Measurements from ENCODE around the gene TBC1D16.
"Not testable (repeated sequence)": the region's sequence is repeated elsewhere in the genome, so short reads cannot be mapped to it uniquely, and the experiment has no call there.

TBC1D16 gene

DNA sequence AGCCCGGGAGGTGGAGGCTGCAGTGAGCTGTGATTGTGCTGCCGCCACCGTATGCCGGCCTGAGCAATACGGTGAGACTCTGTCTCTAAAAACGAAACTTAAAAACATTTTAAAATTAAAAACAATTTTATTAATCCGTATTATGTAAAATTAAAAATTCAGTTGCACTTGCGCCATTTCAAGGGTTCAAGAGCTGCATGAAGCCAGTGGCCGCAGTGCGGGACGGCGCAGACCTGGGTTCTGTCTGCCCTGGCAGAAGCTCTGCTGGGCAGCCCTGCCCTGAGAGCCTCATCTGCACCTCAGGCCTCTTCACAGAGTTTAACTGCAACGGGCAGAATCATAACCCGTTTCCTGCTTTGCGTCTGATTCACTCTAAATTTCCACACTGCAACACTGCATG is 31.7 kb downstream of the TBC1D16 start:
- no peak for DNase-seq (ENCODE audit: low read depth)

GRCh38 chr17:80002690-80003490 is 32.8 kb downstream of the TBC1D16 start:
- no peak for DNase-seq (ENCODE audit: low read depth)

- no peak for DNase-seq (ENCODE audit: low read depth)
These were observed 33.5 kb downstream of the TBC1D16 start for GRCh38 chr17:80002070-80002641.

- DNase-seq (ENCODE audit: low read depth) = no peak
These were observed 34.5 kb downstream of the TBC1D16 start for GRCh38 chr17:80000981-80001775.

DNA sequence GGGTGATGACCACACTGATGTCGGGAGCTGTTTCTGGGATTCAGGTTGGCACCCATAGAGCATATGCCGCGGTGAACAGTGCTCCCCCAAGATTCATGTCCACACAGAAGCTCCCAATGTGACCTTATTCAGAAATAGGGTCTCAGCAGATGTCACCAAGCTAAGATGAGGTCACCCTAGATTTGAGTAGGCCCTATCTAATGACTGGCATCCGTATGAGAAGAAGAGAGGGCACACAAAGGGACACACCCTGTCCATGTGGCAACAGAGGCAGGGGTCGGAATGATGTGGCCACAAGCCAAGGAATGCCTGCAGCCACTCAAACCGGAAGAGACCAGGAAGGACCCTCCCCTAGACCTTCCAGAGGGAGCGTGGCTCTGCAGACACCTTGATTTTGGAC is 35.5 kb downstream of the TBC1D16 start:
- DNase-seq (ENCODE audit: low read depth) = no peak

DNA sequence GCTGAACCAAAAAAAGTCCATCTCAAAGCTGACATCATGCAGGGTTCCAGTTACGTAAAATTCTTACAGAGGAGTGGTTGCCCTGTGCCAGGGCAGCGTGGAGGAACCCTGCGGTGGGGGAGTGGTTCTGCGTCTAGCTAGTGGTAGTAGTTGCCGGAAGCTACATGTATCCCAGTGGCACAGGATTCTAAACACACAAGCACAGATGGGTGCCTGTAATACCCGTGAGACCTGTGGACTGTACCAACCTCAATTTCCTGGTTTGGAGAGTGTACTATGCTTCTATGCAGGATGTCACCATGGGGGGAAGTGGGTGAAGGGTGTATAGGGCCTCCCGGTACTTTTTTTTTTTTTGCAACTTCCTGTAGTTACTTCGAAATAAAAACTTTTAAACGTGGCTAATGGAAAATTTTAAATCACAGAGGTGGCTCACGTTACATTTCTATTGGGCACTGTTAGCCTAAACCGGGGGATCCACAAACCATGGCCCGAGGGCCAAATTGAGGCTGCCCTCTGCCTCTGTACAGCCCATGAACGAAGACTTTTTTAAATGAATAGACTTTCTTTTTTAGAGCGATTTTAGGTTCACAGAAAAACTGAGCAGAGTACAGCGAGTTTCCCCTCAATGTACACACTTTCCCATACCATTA is 38.5 kb downstream of the TBC1D16 start:
- peak; percentile 52 for DNase-seq (ENCODE audit: low read depth)

DNA sequence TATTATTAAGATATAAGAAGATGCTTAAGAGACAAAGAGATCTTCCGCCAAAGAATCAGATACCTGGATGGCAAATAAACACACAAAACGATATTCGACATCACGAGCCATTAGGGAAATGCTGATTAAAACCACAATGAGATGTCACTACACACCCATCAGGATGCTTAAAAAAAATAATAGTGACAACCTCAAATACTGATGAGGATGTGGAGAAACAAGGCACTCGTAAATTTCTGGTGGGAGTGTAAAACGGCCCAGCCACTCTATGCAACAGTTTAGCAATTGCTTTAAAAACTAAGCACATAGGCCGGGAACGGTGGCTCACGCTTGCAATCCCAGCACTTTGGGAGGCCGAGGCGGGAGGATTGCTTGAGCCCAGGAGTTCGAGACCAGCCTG is 39.4 kb downstream of the TBC1D16 start:
- DNase-seq (ENCODE audit: low read depth) = no peak

DNA sequence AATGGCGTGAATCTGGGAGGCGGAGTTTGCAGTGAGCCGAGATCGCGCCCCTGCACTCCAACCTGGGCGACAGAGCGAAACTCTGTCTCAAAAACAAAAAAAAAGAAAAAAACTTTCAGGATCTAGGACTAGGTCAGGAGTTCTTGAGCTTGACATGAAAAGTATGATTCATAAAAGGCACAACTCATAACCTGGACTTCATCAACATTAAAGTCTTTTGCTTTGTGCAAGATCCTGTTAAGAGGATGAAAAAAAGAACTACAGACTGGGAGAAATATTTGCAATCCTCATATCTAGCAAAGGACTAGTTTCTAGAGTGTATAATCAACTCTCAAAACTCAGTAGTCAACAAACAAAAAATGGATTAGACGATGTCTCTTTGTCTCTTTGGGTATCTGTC is 40.0 kb downstream of the TBC1D16 start:
- DNase-seq (ENCODE audit: low read depth) = no peak

DNA sequence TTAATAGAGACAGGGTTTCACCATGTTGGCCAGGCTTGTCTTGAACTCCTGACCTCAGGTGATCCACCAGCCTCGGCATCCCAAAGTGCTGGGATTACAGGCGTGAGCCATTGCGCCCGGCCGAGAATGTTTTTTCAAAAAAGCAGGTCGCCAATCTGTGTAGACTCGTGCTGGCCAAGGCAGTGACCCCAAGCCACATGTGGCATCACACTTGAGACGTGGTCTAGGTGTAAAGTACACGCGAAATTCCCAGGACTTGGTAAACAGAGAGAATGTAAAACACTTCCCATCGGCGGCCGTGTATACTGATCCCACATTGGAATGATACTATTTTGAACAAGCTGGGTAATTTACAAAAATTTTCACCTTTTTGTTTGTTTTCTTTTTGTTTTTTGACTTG is 41.1 kb downstream of the TBC1D16 start:
- DNase-seq (ENCODE audit: low read depth) = no peak

- not testable (repeated sequence) for DNase-seq (ENCODE audit: low read depth)
These were observed 41.5 kb downstream of the TBC1D16 start for GRCh38 chr17:79994228-79994569.

GRCh38 chr17:79993390-79994227 is 42.1 kb downstream of the TBC1D16 start:
- DNase-seq (ENCODE audit: low read depth) = peak; percentile 15

- DNase-seq (ENCODE audit: low read depth) = no peak
These were observed 42.9 kb downstream of the TBC1D16 start for GRCh38 chr17:79992649-79993389.

DNA sequence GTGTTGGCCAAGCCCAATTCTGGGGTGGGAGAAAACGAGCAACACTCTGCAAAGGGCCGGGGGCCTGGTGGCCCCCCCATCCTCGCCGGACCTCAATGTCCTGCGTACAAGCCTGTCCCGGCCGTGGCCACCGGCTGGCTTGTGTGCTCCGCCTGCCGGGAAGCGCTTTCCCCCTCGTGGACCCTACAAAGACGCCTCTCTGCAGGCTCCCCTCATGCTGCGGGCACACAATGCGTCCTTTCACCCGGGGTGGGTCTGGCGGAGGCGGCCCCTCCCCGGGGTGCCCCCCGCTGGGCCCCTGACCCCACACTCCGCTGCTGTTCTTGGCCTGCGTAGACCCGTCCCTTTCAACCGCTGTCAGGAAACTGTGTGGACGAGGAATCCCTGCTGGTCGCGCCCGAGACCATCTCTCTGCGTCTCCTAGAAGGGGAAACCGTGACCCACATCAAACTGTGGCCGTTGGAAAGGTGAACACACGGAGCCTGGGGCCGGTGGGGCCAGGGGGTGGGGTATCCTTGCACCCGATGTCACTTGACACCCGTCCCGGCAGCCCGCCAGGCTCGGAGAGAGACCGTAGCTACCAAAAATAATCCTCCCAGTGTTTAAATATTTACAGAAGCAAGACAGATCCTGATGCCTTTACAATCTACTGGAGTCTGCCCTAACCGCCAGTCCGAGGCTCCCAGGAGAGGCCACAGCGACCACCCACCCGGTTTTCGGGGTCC is 43.6 kb downstream of the TBC1D16 start:
- no peak for DNase-seq (ENCODE audit: low read depth)

GRCh38 chr17:79991140-79991923 is 44.3 kb downstream of the TBC1D16 start:
- peak; percentile 73 for DNase-seq (ENCODE audit: low read depth)

DNA sequence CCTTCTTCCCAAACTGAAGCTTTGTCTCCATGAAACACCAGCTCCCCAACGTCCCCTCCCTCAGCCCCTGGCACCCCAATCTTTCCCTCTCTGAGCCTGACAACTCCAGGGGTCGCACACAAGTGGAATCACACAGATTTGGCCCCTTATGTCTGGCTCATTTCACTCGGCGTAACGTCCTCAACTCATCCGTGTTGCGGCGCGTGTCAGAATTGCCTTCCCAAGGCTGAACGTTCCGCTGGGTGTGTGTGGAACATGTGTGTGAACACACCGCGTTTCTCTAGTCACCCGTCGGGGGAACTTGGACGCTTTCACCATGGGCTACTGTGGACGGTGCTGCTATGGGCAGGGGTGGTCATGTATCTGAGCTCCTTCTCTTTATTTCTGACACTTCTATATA is 45.0 kb downstream of the TBC1D16 start:
- DNase-seq (ENCODE audit: low read depth) = no peak

DNA sequence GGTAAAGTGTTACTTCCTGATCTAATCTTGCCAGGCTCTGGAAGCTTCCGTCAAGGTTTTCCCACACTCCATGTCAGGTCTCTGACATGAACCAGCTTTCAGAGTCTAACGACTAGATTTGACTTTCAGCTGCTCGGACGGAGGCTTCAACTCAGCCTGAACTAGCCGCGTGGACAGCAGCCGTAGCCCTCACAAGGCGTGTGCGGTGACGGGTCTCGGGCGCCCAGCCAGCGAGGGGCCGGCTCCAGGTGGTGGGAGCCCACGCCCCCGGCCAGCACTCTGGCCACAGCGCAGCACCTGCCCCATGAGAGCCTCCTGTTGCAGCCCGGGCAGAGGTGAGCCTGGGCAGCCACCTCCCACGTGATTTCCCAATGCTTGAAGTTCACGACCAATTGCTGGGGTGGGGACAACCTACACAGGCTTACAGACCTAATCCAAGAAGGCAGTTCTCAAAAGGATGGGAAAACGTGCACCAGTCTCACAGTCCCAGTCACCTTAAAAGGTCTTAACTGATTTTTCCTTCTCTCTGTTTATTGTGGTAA is 45.5 kb downstream of the TBC1D16 start:
- DNase-seq (ENCODE audit: low read depth) = no peak

GRCh38 chr17:79989106-79989835 is 46.4 kb downstream of the TBC1D16 start:
- no peak for DNase-seq (ENCODE audit: low read depth)

DNA sequence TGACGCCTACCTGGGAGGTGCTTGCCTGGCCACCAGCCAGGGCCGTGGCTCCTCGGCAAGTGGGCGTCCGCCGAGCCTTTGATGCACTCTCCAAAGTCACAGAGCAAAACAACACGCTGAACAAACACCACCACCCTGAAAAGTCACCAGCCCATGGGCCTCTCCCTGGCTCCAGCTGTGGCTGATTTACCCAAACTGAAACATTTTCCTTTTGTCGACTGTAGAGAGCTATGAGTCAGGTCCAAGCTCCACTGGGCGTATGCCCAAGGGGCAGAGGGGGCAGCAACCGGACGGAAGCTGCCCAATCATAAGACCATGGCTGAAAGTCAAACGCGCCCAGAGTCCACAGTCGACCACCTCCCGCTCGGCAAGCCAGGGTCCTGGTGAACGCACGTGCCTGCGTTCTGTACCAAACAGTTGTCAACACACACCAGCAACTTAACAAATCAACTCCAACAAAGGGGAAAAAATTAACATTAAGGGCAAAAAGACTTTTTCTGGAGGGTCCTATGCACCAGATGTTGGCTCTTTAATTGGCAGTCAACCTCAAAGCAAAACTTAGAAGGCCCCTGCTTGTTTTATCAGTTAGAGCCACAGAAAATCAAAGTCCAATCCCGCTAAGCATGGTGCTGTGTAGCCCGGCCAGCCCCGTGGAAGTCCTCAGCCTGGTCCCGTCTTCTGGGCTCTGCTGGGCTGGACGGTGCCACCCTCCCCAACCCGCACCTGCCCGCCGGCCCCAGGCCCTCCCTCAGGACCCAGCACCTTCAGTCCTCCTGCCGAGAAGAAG is 47.3 kb downstream of the TBC1D16 start:
- no peak for DNase-seq (ENCODE audit: low read depth)

Measured in activated T-helper 9 cell treated with anti-CD3 and anti-CD28 coated beads, Interleukin-2, amount 50 U/mL, for 16 hours (primary cell).